ENCODE data around the gene OR5B2.
"Not testable (repeated sequence)": the region's sequence is repeated elsewhere in the genome, so short reads cannot be mapped to it uniquely, and the experiment has no call there.

The OR5B2 gene

DNA sequence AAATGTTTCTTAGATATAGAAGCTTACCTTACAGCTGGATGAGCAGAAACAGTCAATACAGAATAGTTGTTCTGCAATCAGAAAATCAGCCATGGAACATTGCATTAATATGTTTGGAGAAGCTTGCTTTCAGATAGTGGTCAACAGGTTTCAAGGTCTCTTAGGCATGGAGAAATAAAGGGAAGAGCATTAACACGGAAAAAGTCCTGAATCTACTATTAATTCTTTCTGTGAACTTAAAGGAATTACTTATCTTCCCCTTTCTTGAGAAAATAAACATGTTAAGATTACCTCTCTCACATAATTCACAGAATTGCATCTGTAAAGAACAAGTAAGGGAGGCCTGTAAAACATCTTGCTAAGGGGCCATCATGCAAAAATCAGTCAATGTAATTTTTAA, 21.1 kb downstream of the OR5B2 start, which contains the start of gene OR5B3:
Gene OR5B3, minus strand, starts transcription at position 101 of the 400 bp plus-strand sequence. CDS start 3,465 bp downstream, outside the sequence.
- Histone ChIP-seq H3K79me2 (ENCODE audit: insufficient read depth, low read length) (no peaks in the 10 kb centered on the region), H4K20me1 (ENCODE audit: insufficient read depth, low read length) (no peaks in the 10 kb centered on the region), H3K4me3 (ENCODE audit: low read depth in 1 of 2, low read length in 2 of 2) (no peak within 1 kb of the TSS), H3K4me2 (ENCODE audit: insufficient read depth, low read length) (no peak within 1 kb of the TSS), H3K27me3 (ENCODE audit: insufficient read depth, low read length, poor library complexity) (no peaks in the 10 kb centered on the region), H2AFZ (ENCODE audit: low read depth, low read length) (no peak within 1 kb of the TSS), H3K9me3 (ENCODE audit: insufficient read depth, low read length, severe bottlenecking) (no peaks in the 10 kb centered on the region), H3K36me3 (ENCODE audit: insufficient read depth, low read length) (no peaks in the 10 kb centered on the region), H3K27ac (ENCODE audit: low read length) (no peak within 1 kb of the TSS), H3K4me1 (ENCODE audit: insufficient read depth, low read length) (no peaks in the 10 kb centered on the region), H3K9ac (ENCODE audit: low read depth, low read length) (no peak within 1 kb of the TSS)
- ATAC-seq (ENCODE audit: insufficient read depth, low read depth) = no peak
- TF ChIP-seq EZH2 (IDR thresholded peaks at IDR 0.05; ENCODE audit: borderline replicate concordance, low read depth, low read length, severe bottlenecking) = no peak
- TF ChIP-seq, protein P1, sequence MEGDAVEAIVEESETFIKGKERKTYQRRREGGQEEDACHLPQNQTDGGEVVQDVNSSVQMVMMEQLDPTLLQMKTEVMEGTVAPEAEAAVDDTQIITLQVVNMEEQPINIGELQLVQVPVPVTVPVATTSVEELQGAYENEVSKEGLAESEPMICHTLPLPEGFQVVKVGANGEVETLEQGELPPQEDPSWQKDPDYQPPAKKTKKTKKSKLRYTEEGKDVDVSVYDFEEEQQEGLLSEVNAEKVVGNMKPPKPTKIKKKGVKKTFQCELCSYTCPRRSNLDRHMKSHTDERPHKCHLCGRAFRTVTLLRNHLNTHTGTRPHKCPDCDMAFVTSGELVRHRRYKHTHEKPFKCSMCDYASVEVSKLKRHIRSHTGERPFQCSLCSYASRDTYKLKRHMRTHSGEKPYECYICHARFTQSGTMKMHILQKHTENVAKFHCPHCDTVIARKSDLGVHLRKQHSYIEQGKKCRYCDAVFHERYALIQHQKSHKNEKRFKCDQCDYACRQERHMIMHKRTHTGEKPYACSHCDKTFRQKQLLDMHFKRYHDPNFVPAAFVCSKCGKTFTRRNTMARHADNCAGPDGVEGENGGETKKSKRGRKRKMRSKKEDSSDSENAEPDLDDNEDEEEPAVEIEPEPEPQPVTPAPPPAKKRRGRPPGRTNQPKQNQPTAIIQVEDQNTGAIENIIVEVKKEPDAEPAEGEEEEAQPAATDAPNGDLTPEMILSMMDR (IDR thresholded peaks at IDR 0.05; ENCODE audit: borderline replicate concordance, extremely low read depth, low read length, poor library complexity, severe bottlenecking) = no peak
- DNase-seq = no peak

DNA sequence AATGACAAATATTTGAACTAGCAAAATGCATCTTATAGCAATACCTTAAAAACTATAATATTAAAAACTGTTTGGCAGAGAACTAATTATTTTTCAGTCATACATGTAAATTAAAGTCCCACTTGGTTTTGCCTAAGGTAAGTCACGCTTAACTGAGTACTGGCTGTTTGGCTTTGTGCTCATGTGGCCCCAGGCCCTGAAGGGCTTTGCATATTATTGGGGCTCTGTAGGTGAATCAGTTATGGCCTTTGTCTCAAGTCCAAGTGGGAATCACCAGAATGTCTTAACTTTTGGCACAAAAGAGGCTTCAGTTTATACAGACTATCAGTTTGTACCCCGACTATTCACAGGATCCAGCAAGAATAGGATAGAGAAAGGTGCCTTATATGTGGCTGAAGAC, 28.3 kb downstream of the OR5B2 start:
- H3K27ac ChIP-seq (ENCODE audit: low read length); H3K79me2 ChIP-seq (ENCODE audit: insufficient read depth, low read length); ATAC-seq (ENCODE audit: insufficient read depth, low read depth); H3K36me3 ChIP-seq (ENCODE audit: insufficient read depth, low read length); H3K4me1 ChIP-seq (ENCODE audit: insufficient read depth, low read length); H2AFZ ChIP-seq (ENCODE audit: low read depth, low read length); H3K27me3 ChIP-seq (ENCODE audit: insufficient read depth, low read length, poor library complexity); H3K9ac ChIP-seq (ENCODE audit: low read depth, low read length); H3K4me3 ChIP-seq (ENCODE audit: low read depth in 1 of 2, low read length in 2 of 2); H3K4me2 ChIP-seq (ENCODE audit: insufficient read depth, low read length); H3K9me3 ChIP-seq (ENCODE audit: insufficient read depth, low read length, severe bottlenecking); H4K20me1 ChIP-seq (ENCODE audit: insufficient read depth, low read length); DNase-seq: not testable (repeated sequence)

DNA sequence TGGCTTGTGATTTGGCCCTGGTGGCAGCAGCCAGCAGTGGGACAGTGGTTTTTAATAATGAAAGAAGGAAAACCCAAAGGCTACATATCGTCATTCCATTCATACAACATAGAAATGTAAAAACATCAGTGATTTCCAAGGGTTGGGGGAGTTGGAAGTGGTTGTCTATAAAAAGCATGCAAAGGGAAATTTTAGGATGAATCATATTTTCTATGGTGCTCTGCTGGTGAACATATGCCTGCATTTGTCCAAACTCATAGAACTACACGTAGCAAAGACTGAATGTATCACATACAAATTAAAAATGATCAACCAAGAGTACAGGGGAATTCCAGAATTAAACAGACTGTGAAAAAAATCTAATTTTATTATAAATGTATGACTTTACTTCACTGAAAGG, 32.3 kb downstream of the OR5B2 start:
- DNase-seq = no peak
- TF ChIP-seq EZH2 (IDR thresholded peaks at IDR 0.05; ENCODE audit: borderline replicate concordance, low read depth, low read length, severe bottlenecking) = no peak
- TF ChIP-seq, protein P1 (IDR thresholded peaks at IDR 0.05; ENCODE audit: borderline replicate concordance, extremely low read depth, low read length, poor library complexity, severe bottlenecking) = no peak
- Histone ChIP-seq H4K20me1 (ENCODE audit: insufficient read depth, low read length) (no peaks in the 10 kb centered on the region), H3K79me2 (ENCODE audit: insufficient read depth, low read length) (no peaks in the 10 kb centered on the region), H3K36me3 (ENCODE audit: insufficient read depth, low read length) (no peaks in the 10 kb centered on the region), H3K4me2 (ENCODE audit: insufficient read depth, low read length) (no peak overlapping the region), H2AFZ (ENCODE audit: low read depth, low read length) (no peak overlapping the region), H3K9ac (ENCODE audit: low read depth, low read length) (no peak overlapping the region), H3K9me3 (ENCODE audit: insufficient read depth, low read length, severe bottlenecking) (peaks cover 7% of the 10 kb centered on the region), H3K4me1 (ENCODE audit: insufficient read depth, low read length) (no peaks in the 10 kb centered on the region), H3K27ac (ENCODE audit: low read length) (no peak overlapping the region), H3K27me3 (ENCODE audit: insufficient read depth, low read length, poor library complexity) (no peaks in the 10 kb centered on the region), H3K4me3 (ENCODE audit: low read depth in 1 of 2, low read length in 2 of 2) (no peak overlapping the region)
- ATAC-seq (ENCODE audit: insufficient read depth, low read depth) = no peak

DNA sequence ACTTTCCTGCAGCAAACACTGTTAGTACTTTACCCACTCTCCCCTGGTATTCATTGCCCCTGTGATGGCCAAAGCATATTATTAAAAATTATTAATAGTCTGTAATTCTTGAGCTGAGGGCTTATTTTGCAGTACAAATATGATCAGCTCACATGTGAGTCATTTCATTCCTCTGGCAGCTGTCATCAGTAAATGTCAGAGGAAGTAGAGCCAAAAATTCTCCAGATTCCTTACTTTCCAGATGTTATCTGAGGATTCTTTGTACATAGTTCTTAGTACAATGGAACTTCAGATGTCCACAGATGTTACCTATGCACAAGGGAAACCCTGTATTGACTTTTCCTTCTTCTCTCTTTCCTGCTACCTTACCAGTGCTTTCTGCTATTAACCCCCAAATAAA, 33.7 kb downstream of the OR5B2 start:
- TF ChIP-seq, protein P1 (IDR thresholded peaks at IDR 0.05; ENCODE audit: borderline replicate concordance, extremely low read depth, low read length, poor library complexity, severe bottlenecking) = no peak
- TF ChIP-seq EZH2 (IDR thresholded peaks at IDR 0.05; ENCODE audit: borderline replicate concordance, low read depth, low read length, severe bottlenecking) = no peak
- Histone ChIP-seq H3K27me3 (ENCODE audit: insufficient read depth, low read length, poor library complexity) (no peaks in the 10 kb centered on the region), H3K4me1 (ENCODE audit: insufficient read depth, low read length) (no peaks in the 10 kb centered on the region), H3K4me3 (ENCODE audit: low read depth in 1 of 2, low read length in 2 of 2) (no peak overlapping the region), H2AFZ (ENCODE audit: low read depth, low read length) (no peak overlapping the region), H4K20me1 (ENCODE audit: insufficient read depth, low read length) (no peaks in the 10 kb centered on the region), H3K27ac (ENCODE audit: low read length) (no peak overlapping the region), H3K4me2 (ENCODE audit: insufficient read depth, low read length) (no peak overlapping the region), H3K36me3 (ENCODE audit: insufficient read depth, low read length) (no peaks in the 10 kb centered on the region), H3K9ac (ENCODE audit: low read depth, low read length) (no peak overlapping the region), H3K79me2 (ENCODE audit: insufficient read depth, low read length) (no peaks in the 10 kb centered on the region), H3K9me3 (ENCODE audit: insufficient read depth, low read length, severe bottlenecking) (peaks cover 7% of the 10 kb centered on the region)
- DNase-seq = no peak
- ATAC-seq (ENCODE audit: insufficient read depth, low read depth) = no peak
